ENCODE data around the gene OR1L4. TPM values are rescaled to one million over a fixed set of nuclear protein-coding genes. Genes with fewer than 3 reads are reported as not detected.

The OR1L4 gene, protein sequence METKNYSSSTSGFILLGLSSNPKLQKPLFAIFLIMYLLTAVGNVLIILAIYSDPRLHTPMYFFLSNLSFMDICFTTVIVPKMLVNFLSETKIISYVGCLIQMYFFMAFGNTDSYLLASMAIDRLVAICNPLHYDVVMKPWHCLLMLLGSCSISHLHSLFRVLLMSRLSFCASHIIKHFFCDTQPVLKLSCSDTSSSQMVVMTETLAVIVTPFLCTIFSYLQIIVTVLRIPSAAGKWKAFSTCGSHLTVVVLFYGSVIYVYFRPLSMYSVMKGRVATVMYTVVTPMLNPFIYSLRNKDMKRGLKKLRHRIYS
- total RNA-seq (2021; ENCODE audit: unreplicated experiment) = not detected
- polyA plus RNA-seq (2012) = not detected in 2 replicates
- Bru-seq, nascent RNA = not detected
- not detected for BruChase-seq, experiment 1, labeled RNA remaining after a 6-hour chase
- BruChase-seq, experiment 2, labeled RNA remaining after a 2-hour chase = not detected
- long read RNA-seq = 0 reads

DNA sequence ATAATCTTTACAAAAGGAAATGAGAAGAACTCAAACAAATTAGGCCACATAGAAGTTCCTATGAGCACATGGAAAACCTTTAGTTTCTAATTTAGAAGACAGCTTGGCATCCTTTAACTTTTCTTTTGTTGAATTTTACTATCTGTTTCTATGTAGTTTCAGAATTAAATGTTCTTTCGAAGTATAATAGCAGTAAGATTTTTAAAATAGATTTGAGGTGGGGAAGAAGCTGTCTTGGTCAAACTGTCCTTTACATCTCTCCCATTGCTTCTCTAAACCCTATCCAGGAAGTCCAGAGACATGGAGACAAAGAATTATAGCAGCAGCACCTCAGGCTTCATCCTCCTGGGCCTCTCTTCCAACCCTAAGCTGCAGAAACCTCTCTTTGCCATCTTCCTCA lies at the start of gene OR1L4:
OR1L4 (plus strand) TSS at position 301 of the 400 bp plus-strand sequence; CDS start at position 301, 0 bp downstream.
- Histone ChIP-seq H3K9me2 (ENCODE audit: insufficient read depth) (no peaks in the 10 kb centered on the region), H3K4me3 (replicated peaks in 1 of 2; ENCODE audit: low read depth in 1 of 2, low read length in 2 of 2) (no peak within 1 kb of the TSS), H3K4me1 (ENCODE audit: control insufficient read depth in 1 of 2, insufficient read depth in 2 of 2, low read length in 2 of 2) (no peaks in the 10 kb centered on the region), H3K4me2 (ENCODE audit: low read length) (no peak within 1 kb of the TSS), H3K9me3 (ENCODE audit: control insufficient read depth in 1 of 2, insufficient read depth in 1 of 2, low read depth in 1 of 2, low read length in 2 of 2) (peaks cover 6 to 7% of the 10 kb centered on the region in 2 experiments; a peak in 2 of 4 replicates), H2AFZ (ENCODE audit: low read depth, low read length, poor library complexity, severe bottlenecking) (no peak within 1 kb of the TSS), H3K27ac (ENCODE audit: low read depth, low read length) (no peak within 1 kb of the TSS), H3K36me3 (ENCODE audit: control insufficient read depth in 1 of 2, insufficient read depth in 2 of 2, low read length in 2 of 2) (no peaks in the 10 kb centered on the region), H4K20me1 (ENCODE audit: insufficient read depth) (no peaks in the 10 kb centered on the region), H3K27me3 (ENCODE audit: insufficient read depth, low read length) (no peaks in the 10 kb centered on the region), H3K79me2 (ENCODE audit: insufficient read depth, low read length) (no peaks in the 10 kb centered on the region), H3K9ac (ENCODE audit: low read length) (no peak within 1 kb of the TSS)
- ChIA-PET RAD21 (ENCODE audit: low non-redundant PET in 1 of 2, low total read pairs in 2 of 2, uncharacterized antibody in 2 of 2, unreplicated experiment in 2 of 2) (no interaction called here), POLR2A (no interaction called here), CTCF (no interaction called here)
- TF ChIP-seq JUND (IDR thresholded peaks at IDR 0.05) = no peak
- TF ChIP-seq, protein P1, sequence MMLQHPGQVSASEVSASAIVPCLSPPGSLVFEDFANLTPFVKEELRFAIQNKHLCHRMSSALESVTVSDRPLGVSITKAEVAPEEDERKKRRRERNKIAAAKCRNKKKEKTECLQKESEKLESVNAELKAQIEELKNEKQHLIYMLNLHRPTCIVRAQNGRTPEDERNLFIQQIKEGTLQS (IDR thresholded peaks at IDR 0.05) = no peak
- TF ChIP-seq EGR1 (IDR thresholded peaks at IDR 0.05; ENCODE audit: low read depth) = no peak
- TF ChIP-seq SIN3A (IDR thresholded peaks at IDR 0.05; ENCODE audit: low read depth) = no peak
- TF ChIP-seq, protein P2, sequence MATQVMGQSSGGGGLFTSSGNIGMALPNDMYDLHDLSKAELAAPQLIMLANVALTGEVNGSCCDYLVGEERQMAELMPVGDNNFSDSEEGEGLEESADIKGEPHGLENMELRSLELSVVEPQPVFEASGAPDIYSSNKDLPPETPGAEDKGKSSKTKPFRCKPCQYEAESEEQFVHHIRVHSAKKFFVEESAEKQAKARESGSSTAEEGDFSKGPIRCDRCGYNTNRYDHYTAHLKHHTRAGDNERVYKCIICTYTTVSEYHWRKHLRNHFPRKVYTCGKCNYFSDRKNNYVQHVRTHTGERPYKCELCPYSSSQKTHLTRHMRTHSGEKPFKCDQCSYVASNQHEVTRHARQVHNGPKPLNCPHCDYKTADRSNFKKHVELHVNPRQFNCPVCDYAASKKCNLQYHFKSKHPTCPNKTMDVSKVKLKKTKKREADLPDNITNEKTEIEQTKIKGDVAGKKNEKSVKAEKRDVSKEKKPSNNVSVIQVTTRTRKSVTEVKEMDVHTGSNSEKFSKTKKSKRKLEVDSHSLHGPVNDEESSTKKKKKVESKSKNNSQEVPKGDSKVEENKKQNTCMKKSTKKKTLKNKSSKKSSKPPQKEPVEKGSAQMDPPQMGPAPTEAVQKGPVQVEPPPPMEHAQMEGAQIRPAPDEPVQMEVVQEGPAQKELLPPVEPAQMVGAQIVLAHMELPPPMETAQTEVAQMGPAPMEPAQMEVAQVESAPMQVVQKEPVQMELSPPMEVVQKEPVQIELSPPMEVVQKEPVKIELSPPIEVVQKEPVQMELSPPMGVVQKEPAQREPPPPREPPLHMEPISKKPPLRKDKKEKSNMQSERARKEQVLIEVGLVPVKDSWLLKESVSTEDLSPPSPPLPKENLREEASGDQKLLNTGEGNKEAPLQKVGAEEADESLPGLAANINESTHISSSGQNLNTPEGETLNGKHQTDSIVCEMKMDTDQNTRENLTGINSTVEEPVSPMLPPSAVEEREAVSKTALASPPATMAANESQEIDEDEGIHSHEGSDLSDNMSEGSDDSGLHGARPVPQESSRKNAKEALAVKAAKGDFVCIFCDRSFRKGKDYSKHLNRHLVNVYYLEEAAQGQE (IDR thresholded peaks at IDR 0.05; ENCODE audit: low read depth) = no peak
- TF ChIP-seq FOSL1 (IDR thresholded peaks at IDR 0.05; ENCODE audit: low read depth) = no peak
- TF ChIP-seq, protein P3, sequence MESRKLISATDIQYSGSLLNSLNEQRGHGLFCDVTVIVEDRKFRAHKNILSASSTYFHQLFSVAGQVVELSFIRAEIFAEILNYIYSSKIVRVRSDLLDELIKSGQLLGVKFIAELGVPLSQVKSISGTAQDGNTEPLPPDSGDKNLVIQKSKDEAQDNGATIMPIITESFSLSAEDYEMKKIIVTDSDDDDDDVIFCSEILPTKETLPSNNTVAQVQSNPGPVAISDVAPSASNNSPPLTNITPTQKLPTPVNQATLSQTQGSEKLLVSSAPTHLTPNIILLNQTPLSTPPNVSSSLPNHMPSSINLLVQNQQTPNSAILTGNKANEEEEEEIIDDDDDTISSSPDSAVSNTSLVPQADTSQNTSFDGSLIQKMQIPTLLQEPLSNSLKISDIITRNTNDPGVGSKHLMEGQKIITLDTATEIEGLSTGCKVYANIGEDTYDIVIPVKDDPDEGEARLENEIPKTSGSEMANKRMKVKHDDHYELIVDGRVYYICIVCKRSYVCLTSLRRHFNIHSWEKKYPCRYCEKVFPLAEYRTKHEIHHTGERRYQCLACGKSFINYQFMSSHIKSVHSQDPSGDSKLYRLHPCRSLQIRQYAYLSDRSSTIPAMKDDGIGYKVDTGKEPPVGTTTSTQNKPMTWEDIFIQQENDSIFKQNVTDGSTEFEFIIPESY (IDR thresholded peaks at IDR 0.05; ENCODE audit: extremely low read depth, insufficient replicate concordance, low read length) = no peak
- no peak for TF ChIP-seq ZNF274 (IDR thresholded peaks at IDR 0.05; ENCODE audit: low read depth, low read length)
- TF ChIP-seq ZFX (IDR thresholded peaks at IDR 0.05) = no peak
- TF ChIP-seq YY1 (IDR thresholded peaks at IDR 0.05; ENCODE audit: extremely low read depth, insufficient replicate concordance, low read depth, low read length) = no peak
- TF ChIP-seq EZH2 (IDR thresholded peaks at IDR 0.05) = no peak
- TF ChIP-seq ELF1 (IDR thresholded peaks at IDR 0.05; ENCODE audit: borderline replicate concordance, low read depth) = no peak
- TF ChIP-seq EZH2phosphoT487 (IDR thresholded peaks at IDR 0.05; ENCODE audit: borderline replicate concordance) = no peak
- TF ChIP-seq SP1 (IDR thresholded peaks at IDR 0.05; ENCODE audit: low read depth) = no peak
- no peak for ATAC-seq
- intact Hi-C loops (cut with micrococcal nuclease) = no loop called here
- DNase-seq (ENCODE audit: low read depth, low spot score) = no peak
- BruUV-seq (replicated peaks) = no TSS peak

All from HCT116 (cell line).